HG02970 (cell line): Measurements from ENCODE around the gene APOM.
A peak's percentile ranks its signal among the peaks of the same experiment; 100 is the strongest.

ENCODE experiments used
- ATAC-seq: cut with Tn5 transposase; IDR thresholded peaks from one replicate; pipeline ENCODE4 v1.9.1; 2021; ENCODE audit warnings: mild to moderate bottlenecking, moderate library complexity, moderate number of reproducible peaks; ENCODE audit not compliant: unreplicated experiment, low FRiP score

The APOM gene

GRCh38 chr6:31654574-31655348, 933 bp upstream of the APOM start:
- no peak for ATAC-seq

GRCh38 chr6:31657406-31658157, 1.9 kb downstream of the APOM start:
- no peak for ATAC-seq

GRCh38 chr6:31658158-31658688, 2.5 kb downstream of the APOM start:
- ATAC-seq = no peak

- no peak for ATAC-seq
Measured at GRCh38 chr6:31658983-31659648, 3.4 kb downstream of the APOM start.

- no peak for ATAC-seq
Measured at GRCh38 chr6:31659649-31660380, 4.1 kb downstream of the APOM start.

- ATAC-seq = no peak
Measured at GRCh38 chr6:31660381-31661261, 4.9 kb downstream of the APOM start, which contains the start of gene C6orf47. Gene C6orf47 (minus strand): TSS chr6:31660778. CDS start chr6:31659947, 831 bp downstream.

GRCh38 chr6:31661262-31662123, 5.8 kb downstream of the APOM start:
- ATAC-seq = no peak

- ATAC-seq = no peak
Measured at GRCh38 chr6:31662124-31662723, 6.5 kb downstream of the APOM start.

- no peak for ATAC-seq
Measured at GRCh38 chr6:31663126-31663960, 7.6 kb downstream of the APOM start.

- no peak for ATAC-seq
Measured at GRCh38 chr6:31663961-31664789, 8.5 kb downstream of the APOM start.

GRCh38 chr6:31664790-31665500, 9.3 kb downstream of the APOM start, which contains the start of gene GPANK1:
Gene GPANK1 (minus strand): TSS chr6:31664997. CDS start chr6:31664478, 519 bp downstream.
- peak; percentile 31 for ATAC-seq

- ATAC-seq = peak; percentile 77
Measured at GRCh38 chr6:31665501-31666336, 10.0 kb downstream of the APOM start, which contains the start of gene CSNK2B. Gene CSNK2B (plus strand): TSS chr6:31666080. CDS start chr6:31666832, 752 bp downstream.

- no peak for ATAC-seq
Measured at GRCh38 chr6:31666337-31666965, 10.8 kb downstream of the APOM start.

- ATAC-seq = no peak
Measured at GRCh38 chr6:31669676-31670075, 14.0 kb downstream of the APOM start, which contains the start of gene LY6G5B. Gene LY6G5B (plus strand): TSS chr6:31669976. CDS start chr6:31670951, 975 bp downstream.
